GM12891 (cell line): ENCODE data around the gene SPDYE4.

Source experiments
- POLR2A ChIP-seq: IDR thresholded peaks from 2 replicates; pipeline ENCODE4 v1.6.1; 2011; ENCODE audit warnings: low read depth, low read length, control low read depth
- POLR2AphosphoS5 ChIP-seq: IDR thresholded peaks from 2 replicates; pipeline ENCODE4 v1.6.1; 2011; ENCODE audit warnings: low read depth, low read length, control low read depth
- SPI1 ChIP-seq: IDR thresholded peaks from 2 replicates; pipeline ENCODE4 v1.6.1; 2011; ENCODE audit warnings: low read depth, low read length, control low read depth

DNA sequence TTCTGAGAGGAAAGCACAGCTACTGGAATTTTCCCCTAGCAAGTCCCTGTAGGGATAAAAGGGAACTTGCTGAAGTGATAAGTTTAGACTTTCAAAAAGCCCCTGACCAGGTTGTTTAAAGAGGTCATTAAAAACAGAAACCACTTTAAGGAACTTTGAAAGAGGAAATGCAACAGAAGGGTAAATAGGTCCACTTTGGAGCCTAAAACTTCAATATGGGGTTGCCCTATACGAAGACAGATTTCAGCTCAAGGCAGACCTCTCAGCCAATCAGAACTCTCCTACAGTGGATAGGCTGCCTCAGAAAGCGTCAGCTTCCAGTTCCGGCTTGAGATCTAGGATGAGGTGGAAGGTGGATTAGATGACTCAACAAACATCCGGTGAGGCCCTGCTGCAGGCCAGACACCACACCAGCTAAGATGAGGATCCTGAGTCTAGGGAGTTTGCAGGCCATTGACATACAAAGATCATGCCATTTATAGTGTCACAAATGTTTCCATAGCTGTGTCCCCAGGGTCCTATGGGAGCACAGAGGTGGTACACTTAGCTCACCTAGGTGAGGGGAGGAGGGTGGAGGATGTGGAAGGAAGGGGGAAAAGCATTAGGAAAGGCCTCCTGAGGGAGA is 48.7 kb upstream of the SPDYE4 start:
- TF ChIP-seq POLR2A (no peak; the same call in 1 of the 2 replicates), POLR2AphosphoS5 (peak; percentile 75), SPI1 (peak; percentile 91)
